ENCODE measurements around the gene PRCC. TPM values are rescaled to one million over a fixed set of nuclear protein-coding genes. Genes with fewer than 3 reads are reported as not detected.

PRCC gene
- total RNA-seq, 1 experiment from 2014 or later, result 80.4 TPM

DNA sequence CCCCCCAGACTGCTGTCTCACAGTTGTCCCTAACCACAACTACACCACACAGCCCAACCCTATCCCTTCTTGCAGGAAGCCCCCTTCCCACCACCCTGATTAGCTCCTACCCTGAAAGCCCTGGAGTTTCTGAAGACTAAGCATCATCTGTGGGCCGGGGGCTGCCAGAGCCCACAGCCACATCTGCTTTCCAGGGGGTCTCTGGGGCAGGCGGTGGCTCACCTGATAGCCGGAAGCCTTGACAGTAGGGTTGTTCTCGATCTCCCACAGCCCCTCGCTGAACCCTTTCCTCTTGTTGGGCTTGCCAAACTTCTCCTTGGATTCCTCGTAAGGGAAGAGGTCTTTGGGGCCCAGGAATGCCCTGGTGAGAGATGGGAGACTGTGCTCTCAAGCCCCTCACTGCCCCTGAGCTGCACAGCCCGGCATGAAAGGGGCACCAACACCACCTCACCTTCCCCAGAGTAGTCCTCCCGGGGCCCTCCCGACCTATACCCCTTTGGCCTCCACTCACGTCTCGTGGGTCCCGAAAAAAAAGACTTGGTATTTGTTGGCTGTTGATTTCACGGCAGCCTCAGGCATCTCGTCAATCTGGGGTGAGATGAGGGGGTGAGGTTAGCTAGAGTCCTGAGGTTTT is 22.4 kb upstream of the PRCC start:
- TF ChIP-seq, protein P1, sequence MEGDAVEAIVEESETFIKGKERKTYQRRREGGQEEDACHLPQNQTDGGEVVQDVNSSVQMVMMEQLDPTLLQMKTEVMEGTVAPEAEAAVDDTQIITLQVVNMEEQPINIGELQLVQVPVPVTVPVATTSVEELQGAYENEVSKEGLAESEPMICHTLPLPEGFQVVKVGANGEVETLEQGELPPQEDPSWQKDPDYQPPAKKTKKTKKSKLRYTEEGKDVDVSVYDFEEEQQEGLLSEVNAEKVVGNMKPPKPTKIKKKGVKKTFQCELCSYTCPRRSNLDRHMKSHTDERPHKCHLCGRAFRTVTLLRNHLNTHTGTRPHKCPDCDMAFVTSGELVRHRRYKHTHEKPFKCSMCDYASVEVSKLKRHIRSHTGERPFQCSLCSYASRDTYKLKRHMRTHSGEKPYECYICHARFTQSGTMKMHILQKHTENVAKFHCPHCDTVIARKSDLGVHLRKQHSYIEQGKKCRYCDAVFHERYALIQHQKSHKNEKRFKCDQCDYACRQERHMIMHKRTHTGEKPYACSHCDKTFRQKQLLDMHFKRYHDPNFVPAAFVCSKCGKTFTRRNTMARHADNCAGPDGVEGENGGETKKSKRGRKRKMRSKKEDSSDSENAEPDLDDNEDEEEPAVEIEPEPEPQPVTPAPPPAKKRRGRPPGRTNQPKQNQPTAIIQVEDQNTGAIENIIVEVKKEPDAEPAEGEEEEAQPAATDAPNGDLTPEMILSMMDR (IDR thresholded peaks at IDR 0.05; ENCODE audit: unreplicated experiment), result no peak
- Mint-ChIP-seq H3K9me3 (ENCODE audit: low read depth, unreplicated experiment) (no peaks in the 10 kb centered on the region), H3K27ac (ENCODE audit: unreplicated experiment) (peak overlapping the region; percentile 85), H3K36me3 (ENCODE audit: insufficient read depth, unreplicated experiment) (peaks cover 96% of the 10 kb centered on the region), H3K4me1 (ENCODE audit: low read depth, unreplicated experiment) (peaks cover 71% of the 10 kb centered on the region), H3K4me3 (ENCODE audit: low read depth, unreplicated experiment) (peak overlapping the region; percentile 67), H3K27me3 (ENCODE audit: unreplicated experiment) (no peaks in the 10 kb centered on the region)
- CTCF ChIA-PET, result no interaction called here
- DNase-seq, result no peak
- no TSS peak for BruUV-seq (replicated peaks)
- intact Hi-C loops (cut with micrococcal nuclease; ENCODE audit: unreplicated experiment), result no loop called here

DNA sequence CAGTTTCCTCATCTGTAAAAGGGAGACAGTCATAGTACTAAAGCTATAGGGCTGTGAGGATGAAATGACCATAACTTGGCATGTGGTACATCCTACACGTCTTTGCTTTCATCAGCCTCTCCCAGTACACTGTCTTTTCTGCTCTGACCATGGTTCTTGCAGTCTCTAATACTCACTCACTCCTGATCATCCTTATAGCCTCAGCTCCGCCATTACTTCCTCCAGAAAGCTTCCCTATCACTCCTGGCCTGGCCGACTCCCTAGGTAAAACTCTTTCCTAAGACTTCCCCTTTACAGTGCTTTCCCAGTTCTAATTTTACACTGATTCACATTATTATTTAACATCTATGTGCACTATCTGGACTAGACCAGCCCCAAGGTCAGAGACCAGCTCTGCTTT is 21.5 kb upstream of the PRCC start:
- H3K4me3 Mint-ChIP-seq (ENCODE audit: low read depth, unreplicated experiment), result peak overlapping the region; percentile 67
- peaks cover 96% of the 10 kb centered on the region for H3K36me3 Mint-ChIP-seq (ENCODE audit: insufficient read depth, unreplicated experiment)
- H3K27me3 Mint-ChIP-seq (ENCODE audit: unreplicated experiment), result no peaks in the 10 kb centered on the region
- H3K9me3 Mint-ChIP-seq (ENCODE audit: low read depth, unreplicated experiment), result no peaks in the 10 kb centered on the region
- intact Hi-C loops (cut with micrococcal nuclease; ENCODE audit: unreplicated experiment), result no loop called here
- peaks cover 71% of the 10 kb centered on the region for H3K4me1 Mint-ChIP-seq (ENCODE audit: low read depth, unreplicated experiment)
- BruUV-seq (replicated peaks), result no TSS peak
- H3K27ac Mint-ChIP-seq (ENCODE audit: unreplicated experiment), result peak overlapping the region; percentile 85
- DNase-seq, result no peak
- TF ChIP-seq, protein P1 (IDR thresholded peaks at IDR 0.05; ENCODE audit: unreplicated experiment), result no peak
- CTCF ChIA-PET, result interaction anchor here (0.6 kb wide), 2 partner anchors 9 to 39 kb away, joined by 3 to 6 read pairs; no protein-coding TSS in a partner anchor

DNA sequence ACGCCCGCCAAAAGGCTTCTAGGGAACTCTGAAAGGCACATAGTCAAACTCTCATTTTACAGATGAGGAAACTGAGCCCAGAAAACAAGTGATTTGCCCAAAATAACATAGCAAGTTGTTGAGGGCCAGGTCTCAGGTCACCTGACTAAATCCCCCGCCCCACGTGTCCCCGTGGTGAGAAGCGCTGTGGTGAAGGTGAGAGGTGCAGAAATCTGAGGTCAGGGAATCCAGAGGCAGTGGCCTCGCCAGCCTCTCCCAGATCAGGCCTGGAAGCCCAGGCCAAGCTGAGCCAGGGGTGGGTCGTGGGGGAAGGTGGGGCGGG is 21.0 kb upstream of the PRCC start:
- TF ChIP-seq, protein P1 (IDR thresholded peaks at IDR 0.05; ENCODE audit: unreplicated experiment), result no peak
- Mint-ChIP-seq H3K27me3 (ENCODE audit: unreplicated experiment) (no peaks in the 10 kb centered on the region), H3K36me3 (ENCODE audit: insufficient read depth, unreplicated experiment) (peaks cover 96% of the 10 kb centered on the region), H3K9me3 (ENCODE audit: low read depth, unreplicated experiment) (no peaks in the 10 kb centered on the region), H3K4me1 (ENCODE audit: low read depth, unreplicated experiment) (peaks cover 67% of the 10 kb centered on the region), H3K27ac (ENCODE audit: unreplicated experiment) (peak overlapping the region; percentile 85), H3K4me3 (ENCODE audit: low read depth, unreplicated experiment) (peak overlapping the region; percentile 67)
- intact Hi-C loops (cut with micrococcal nuclease; ENCODE audit: unreplicated experiment), result no loop called here
- CTCF ChIA-PET, result interaction anchor here (0.6 to 1.8 kb wide), 3 partner anchors 8 to 39 kb away, joined by 3 to 10 read pairs (median 6); no protein-coding TSS in a partner anchor
- no peak for DNase-seq
- no TSS peak for BruUV-seq (replicated peaks)

DNA sequence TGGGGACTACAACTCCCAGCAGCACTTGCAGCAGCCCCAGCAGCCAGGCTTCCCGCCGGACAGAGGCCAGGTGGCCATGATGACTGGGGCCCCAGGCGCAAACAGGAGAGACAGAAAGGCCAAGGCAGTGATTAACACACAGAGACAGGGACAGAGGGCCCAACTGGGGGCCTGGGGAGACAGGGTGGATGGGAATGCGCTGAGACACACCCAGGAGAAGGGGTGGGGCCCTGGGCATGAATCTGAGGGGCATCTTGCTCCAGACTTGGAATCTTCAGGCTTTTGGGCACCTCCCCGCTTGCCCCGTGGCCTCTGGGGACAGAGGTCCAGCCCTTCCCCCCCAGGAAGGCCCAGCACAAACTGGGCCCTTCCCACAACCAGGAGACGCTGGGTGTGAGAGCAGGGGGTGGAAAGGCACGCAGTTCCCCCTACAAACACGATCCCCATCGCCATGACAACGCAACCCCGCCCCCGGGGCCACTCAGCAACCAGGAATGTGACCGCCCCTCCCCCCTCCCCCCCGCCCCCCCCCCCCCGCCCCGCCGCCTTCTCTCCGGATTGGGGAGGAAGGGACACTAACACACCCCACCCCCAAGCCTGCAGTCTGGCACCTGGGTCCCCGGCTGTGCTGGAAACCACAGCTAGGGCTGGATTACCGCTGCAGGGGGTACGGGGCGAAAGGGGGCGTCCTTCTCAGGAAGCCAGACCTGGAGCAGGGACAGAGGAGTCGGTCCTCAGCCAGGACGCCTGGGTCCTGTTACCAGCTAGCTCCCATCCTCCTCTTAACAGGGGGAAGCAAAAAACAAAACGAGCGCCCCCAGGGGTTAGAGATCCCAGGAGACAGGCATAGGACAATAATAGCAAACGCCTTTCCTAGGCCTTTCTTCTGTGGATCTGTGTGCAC is 20.4 kb upstream of the PRCC start:
- H3K36me3 Mint-ChIP-seq (ENCODE audit: insufficient read depth, unreplicated experiment), result peaks cover 96% of the 10 kb centered on the region
- no peaks in the 10 kb centered on the region for H3K9me3 Mint-ChIP-seq (ENCODE audit: low read depth, unreplicated experiment)
- DNase-seq, result peak; percentile 98
- H3K27me3 Mint-ChIP-seq (ENCODE audit: unreplicated experiment), result no peaks in the 10 kb centered on the region
- peaks cover 60% of the 10 kb centered on the region for H3K4me1 Mint-ChIP-seq (ENCODE audit: low read depth, unreplicated experiment)
- peak overlapping the region; percentile 85 for H3K27ac Mint-ChIP-seq (ENCODE audit: unreplicated experiment)
- no TSS peak for BruUV-seq (replicated peaks)
- peak overlapping the region; percentile 67 for H3K4me3 Mint-ChIP-seq (ENCODE audit: low read depth, unreplicated experiment)
- TF ChIP-seq, protein P1 (IDR thresholded peaks at IDR 0.05; ENCODE audit: unreplicated experiment), result no peak
- CTCF ChIA-PET, result interaction anchor here (0.6 to 1.8 kb wide), 5 partner anchors 8 to 41 kb away, joined by 3 to 10 read pairs (median 6); partner anchors contain the start of gene PRCC
- intact Hi-C loops (cut with micrococcal nuclease; ENCODE audit: unreplicated experiment), result no loop called here
